ENCODE measurements around the gene USF2. TPM values are rescaled to one million over a fixed set of nuclear protein-coding genes. Genes with fewer than 3 reads are reported as not detected.
"Not testable (repeated sequence)": the region's sequence is repeated elsewhere in the genome, so short reads cannot be mapped to it uniquely, and the experiment has no call there.

Gene USF2
- total RNA-seq, 2 donors from 2014 or later: 107 to 151 TPM

GRCh38 chr19:35232912-35233311 lies 35.9 kb upstream of the USF2 start:
- DNase-seq (ENCODE audit: low spot score): no peak
- no peak overlapping the region for H3K4me3 ChIP-seq
- intact Hi-C loops (cut with DNase I): no loop called here

GRCh38 chr19:35236638-35237400 lies 31.9 kb upstream of the USF2 start:
- Histone ChIP-seq H3K4me1 (replicated peaks) (no peaks in the 10 kb centered on the region), H3K36me3 (no peaks in the 10 kb centered on the region), H3K27me3 (replicated peaks; ENCODE audit: insufficient read depth) (no peaks in the 10 kb centered on the region), H3K27ac (no peak overlapping the region), H3K9me3 (no peaks in the 10 kb centered on the region), H3K4me3 (no peak overlapping the region)
- no peak for DNase-seq (ENCODE audit: low spot score)
- intact Hi-C loops (cut with DNase I): no loop called here
- TF ChIP-seq CTCF (IDR thresholded peaks at IDR 0.05): no peak
- TF ChIP-seq POLR2A (IDR thresholded peaks at IDR 0.05): no peak
- no peak for TF ChIP-seq POLR2AphosphoS5 (IDR thresholded peaks at IDR 0.05)
- 80% methylated on average over 6 of the region's 6 CpGs for WGBS

More at GRCh38 chr19:35232912-35233311, 35.9 kb upstream of the USF2 start:
- Histone ChIP-seq H3K27me3 (replicated peaks; ENCODE audit: insufficient read depth) (no peaks in the 10 kb centered on the region), H3K4me1 (replicated peaks) (no peaks in the 10 kb centered on the region), H3K36me3 (no peaks in the 10 kb centered on the region), H3K27ac (no peak overlapping the region), H3K9me3 (no peaks in the 10 kb centered on the region)
- 63% methylated on average over 5 of the region's 5 CpGs for WGBS
- TF ChIP-seq POLR2A (IDR thresholded peaks at IDR 0.05): no peak
- no peak for TF ChIP-seq CTCF (IDR thresholded peaks at IDR 0.05)
- TF ChIP-seq POLR2AphosphoS5 (IDR thresholded peaks at IDR 0.05): no peak

- WGBS: 92% methylated on average over 1 of the region's 1 CpG
- H3K36me3 ChIP-seq; H3K4me3 ChIP-seq; H3K4me1 ChIP-seq (replicated peaks); intact Hi-C loops (cut with DNase I); H3K9me3 ChIP-seq; H3K27me3 ChIP-seq (replicated peaks; ENCODE audit: insufficient read depth); H3K27ac ChIP-seq; DNase-seq (ENCODE audit: low spot score): not testable (repeated sequence)
Measured at GRCh38 chr19:35239597-35239996, 29.2 kb upstream of the USF2 start.

GRCh38 chr19:35240327-35240726 lies 28.4 kb upstream of the USF2 start:
- no peaks in the 10 kb centered on the region for H3K36me3 ChIP-seq
- H3K4me1 ChIP-seq (replicated peaks): no peaks in the 10 kb centered on the region
- H3K27me3 ChIP-seq (replicated peaks; ENCODE audit: insufficient read depth): no peaks in the 10 kb centered on the region
- H3K9me3 ChIP-seq: no peaks in the 10 kb centered on the region
- H3K4me3 ChIP-seq: no peak overlapping the region
- no peak overlapping the region for H3K27ac ChIP-seq
- DNase-seq (ENCODE audit: low spot score): no peak
- intact Hi-C loops (cut with DNase I): no loop called here
- TF ChIP-seq POLR2AphosphoS5 (IDR thresholded peaks at IDR 0.05): no peak
- no peak for TF ChIP-seq POLR2A (IDR thresholded peaks at IDR 0.05)
- no peak for TF ChIP-seq CTCF (IDR thresholded peaks at IDR 0.05)
- WGBS: 77% methylated on average over 1 of the region's 1 CpG

GRCh38 chr19:35241417-35241816 lies 27.3 kb upstream of the USF2 start:
- Histone ChIP-seq H3K4me3 (no peak overlapping the region), H3K4me1 (replicated peaks) (no peaks in the 10 kb centered on the region), H3K27me3 (replicated peaks; ENCODE audit: insufficient read depth) (no peaks in the 10 kb centered on the region), H3K27ac (no peak overlapping the region), H3K36me3 (no peaks in the 10 kb centered on the region), H3K9me3 (no peaks in the 10 kb centered on the region)
- intact Hi-C loops (cut with DNase I): no loop called here
- 72% methylated on average over 1 of the region's 1 CpG for WGBS
- TF ChIP-seq POLR2AphosphoS5 (IDR thresholded peaks at IDR 0.05): no peak
- no peak for TF ChIP-seq CTCF (IDR thresholded peaks at IDR 0.05)
- no peak for TF ChIP-seq POLR2A (IDR thresholded peaks at IDR 0.05)
- DNase-seq (ENCODE audit: low spot score): no peak
